Liver (tissue), 9 donors: ENCODE measurements around the gene PIGV. TPM values are rescaled to one million over a fixed set of nuclear protein-coding genes. Genes with fewer than 3 reads are reported as not detected.

Source experiments
- DNase-seq: peaks from one replicate; pipeline ENCODE4 v3.0.0-alpha.2; 2017; ENCODE audit warnings: low spot score
- H3K27ac ChIP-seq, 2 donors: one replicate each; pipeline ENCODE4 v1.7.0; 2013; ENCODE audit warnings: inconsistent platforms in 2 of 2, low read length in 2 of 2, control low read depth in 1 of 2, low read depth in 1 of 2, mild to moderate bottlenecking in 1 of 2
- H3K27me3 ChIP-seq, 4 donors: one replicate each; pipeline versions ENCODE4 v1.6.1 to v1.7.0; 2013; ENCODE audit warnings: low read length in 3 of 4, inconsistent platforms in 1 of 4, mild to moderate bottlenecking in 1 of 4, moderate library complexity in 1 of 4; ENCODE audit not compliant: control insufficient read depth in 4 of 4, insufficient read depth in 4 of 4
- H3K36me3 ChIP-seq, 4 donors: one replicate each; pipeline versions ENCODE4 v1.6.1 to v1.7.0; 2013; ENCODE audit warnings: low read length in 3 of 4, mild to moderate bottlenecking in 3 of 4, low read depth in 1 of 4, moderate library complexity in 1 of 4; ENCODE audit not compliant: control insufficient read depth in 4 of 4, insufficient read depth in 3 of 4
- H3K4me1 ChIP-seq, 4 donors: one replicate each; pipeline versions ENCODE4 v1.6.1 to v1.7.0; 2013; ENCODE audit warnings: low read length in 3 of 4, mild to moderate bottlenecking in 3 of 4, moderate library complexity in 1 of 4; ENCODE audit not compliant: control insufficient read depth in 4 of 4, insufficient read depth in 4 of 4
- H3K4me3 ChIP-seq, 3 donors: one replicate each; pipeline versions ENCODE4 v1.6.1 to v1.7.0; 2013; ENCODE audit warnings: low read length in 3 of 3, control low read depth in 1 of 3, low read depth in 1 of 3, mild to moderate bottlenecking in 1 of 3
- H3K9ac ChIP-seq, 2 donors: one replicate each; pipeline ENCODE4 v1.7.0; 2013; ENCODE audit warnings: low read length in 2 of 2, mild to moderate bottlenecking in 2 of 2, moderate library complexity in 2 of 2, control low read depth in 1 of 2, low read depth in 1 of 2
- H3K9me3 ChIP-seq, 4 donors: one replicate each; pipeline versions ENCODE4 v1.6.1 to v1.7.0; 2013; ENCODE audit warnings: low read length in 3 of 4; ENCODE audit not compliant: control insufficient read depth in 4 of 4
- ATF3 ChIP-seq: IDR thresholded peaks from 2 replicates; pipeline ENCODE4 v1.6.1; 2016; ENCODE audit warnings: antibody characterized with exemption
- EGR1 ChIP-seq, 2 donors: IDR thresholded peaks; 2 replicates each; pipeline ENCODE4 v1.6.1; 2016 to 2018; ENCODE audit warnings: antibody characterized with exemption in 2 of 2, low read depth in 2 of 2
- FOXA2 ChIP-seq: IDR thresholded peaks from 2 replicates; pipeline ENCODE4 v1.6.1; 2016; ENCODE audit warnings: antibody characterized with exemption
- GABPA ChIP-seq, 2 donors: IDR thresholded peaks in 1 of 2; conservative IDR thresholded peaks in 1 of 2; 2 replicates each; pipeline ENCODE4 v1.6.1; 2016; ENCODE audit warnings: antibody characterized with exemption in 2 of 2, mild to moderate bottlenecking in 1 of 2, moderate library complexity in 1 of 2
- HNF4A ChIP-seq, 2 donors: conservative IDR thresholded peaks; 2 replicates each; pipeline ENCODE4 v1.6.1; 2016; ENCODE audit warnings: antibody characterized with exemption in 2 of 2, mild to moderate bottlenecking in 2 of 2
- HNF4G ChIP-seq: IDR thresholded peaks from 2 replicates; pipeline ENCODE4 v1.6.1; 2016; ENCODE audit warnings: antibody characterized with exemption
- JUND ChIP-seq, 2 donors: IDR thresholded peaks; 2 replicates each; pipeline ENCODE4 v1.6.1; 2016; ENCODE audit warnings: antibody characterized with exemption in 2 of 2
- NR2F2 ChIP-seq: IDR thresholded peaks from 2 replicates; pipeline ENCODE4 v1.6.1; 2016; ENCODE audit warnings: antibody characterized with exemption
- RAD21 ChIP-seq, 2 donors: IDR thresholded peaks; 2 replicates each; pipeline ENCODE4 v1.6.1; 2016; ENCODE audit warnings: antibody characterized with exemption in 2 of 2, mild to moderate bottlenecking in 2 of 2
- RXRA ChIP-seq, 2 donors: IDR thresholded peaks; 2 replicates each; pipeline ENCODE4 v1.6.1; 2017 to 2018; ENCODE audit warnings: antibody characterized with exemption in 2 of 2, mild to moderate bottlenecking in 1 of 2
- SP1 ChIP-seq: IDR thresholded peaks from 2 replicates; pipeline ENCODE4 v1.6.1; 2018; ENCODE audit warnings: antibody characterized with exemption, mild to moderate bottlenecking
- TAF1 ChIP-seq: conservative IDR thresholded peaks from 2 replicates; pipeline ENCODE4 v1.6.1; 2016; ENCODE audit warnings: antibody characterized with exemption, mild to moderate bottlenecking
- YY1 ChIP-seq: IDR thresholded peaks from 2 replicates; pipeline ENCODE4 v1.6.1; 2016; ENCODE audit warnings: antibody characterized with exemption, mild to moderate bottlenecking
- WGBS: extraction: QIAGEN DNeasy Blood & Tissue Kit; methylation state at CpG from one replicate; pipeline ENCODE4 v1.1.7; 2013; 5-methylcytosine and 5-hydroxymethylcytosine counted together
- polyA plus RNA-seq, 2 donors: library from polyadenylated mRNA; stranded (reverse) in 1 of 2; unstranded in 1 of 2; fragments of 200-250 nt in 1 of 2; fragments of >200 nt in 1 of 2; fragmentation: Nextera tagmentation in 1 of 2; extraction: Ambion mirVana in 1 of 2; gene quantifications; one replicate each; pipeline versions ENCODE4 v1.2.1 to v1.2.3, GENCODE V29; 2013 to 2015
- total RNA-seq, 2 donors: library from RNA; depleted of rRNA; stranded (reverse); fragments of >200 nt; gene quantifications; one replicate each; pipeline ENCODE4 v1.2.3, GENCODE V29; 2014
- TF ChIP-seq, protein P1 (sequence below): IDR thresholded peaks from 2 replicates; pipeline ENCODE4 v1.6.1; 2016; ENCODE audit warnings: antibody characterized with exemption
- TF ChIP-seq, protein P2 (sequence below): IDR thresholded peaks from 2 replicates; pipeline ENCODE4 v1.6.1; 2016; ENCODE audit warnings: antibody characterized with exemption, mild to moderate bottlenecking
- TF ChIP-seq, protein P3 (sequence below): IDR thresholded peaks from 2 replicates; pipeline ENCODE4 v1.6.1; 2016; ENCODE audit warnings: antibody characterized with exemption
- TF ChIP-seq, protein P4 (sequence below): fragments of 150-350 bp; IDR thresholded peaks from 2 replicates; pipeline ENCODE4 v1.5.1; 2017; ENCODE audit warnings: improper control_type of control experiment, low read depth, low read length; ENCODE audit not compliant: missing input control
- donor health status: healthy.
- donor health status: healthy.
- donor health status: healthy.
- donor health status: healthy.
- donor health status: healthy.

Gene PIGV
- total and polyA plus RNA-seq, 4 donors, result 13.9 to 24.3 (median 14.8) TPM

DNA sequence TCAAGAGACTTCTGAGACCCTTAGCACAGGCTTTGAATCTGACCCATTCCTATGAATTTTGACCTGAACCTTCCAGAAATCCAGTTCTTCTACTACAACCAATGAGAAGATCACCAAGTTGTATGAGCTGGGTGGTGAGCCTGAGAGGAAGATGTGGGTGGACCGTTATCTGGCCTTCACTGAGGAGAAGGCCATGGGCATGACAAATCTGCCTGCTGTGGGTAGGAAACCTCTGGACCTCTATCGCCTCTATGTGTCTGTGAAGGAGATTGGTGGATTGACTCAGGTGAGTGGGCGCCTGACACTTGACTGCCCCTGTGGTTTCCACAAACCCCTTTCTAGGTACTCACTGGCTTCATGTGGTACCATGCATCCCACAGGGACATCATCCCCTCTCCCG is 20.0 kb upstream of the PIGV start:
- Histone ChIP-seq H3K9me3 (no peaks in the 10 kb centered on the region), H3K4me1 (peaks cover 0 to 9% (median 0%) of the 10 kb centered on the region in 4 donors), H3K4me3 (no peak overlapping the region), H3K9ac (no peak overlapping the region), H3K27ac (no peak overlapping the region), H3K27me3 (no peaks in the 10 kb centered on the region), H3K36me3 (peaks cover 20 to 67% (median 52%) of the 10 kb centered on the region in 4 donors)
- no peak for TF ChIP-seq JUND (IDR thresholded peaks at IDR 0.05)
- TF ChIP-seq RAD21 (IDR thresholded peaks at IDR 0.05), result no peak
- TF ChIP-seq EGR1 (IDR thresholded peaks at IDR 0.05; ENCODE audit: low read depth in 2 of 2), result no peak
- no peak for TF ChIP-seq HNF4G
- no peak for TF ChIP-seq NR2F2
- no peak for TF ChIP-seq TAF1
- no peak for TF ChIP-seq HNF4A (conservative IDR thresholded peaks at IDR 0.05)
- no peak for TF ChIP-seq FOXA2
- TF ChIP-seq ATF3, result no peak
- TF ChIP-seq, protein P1, sequence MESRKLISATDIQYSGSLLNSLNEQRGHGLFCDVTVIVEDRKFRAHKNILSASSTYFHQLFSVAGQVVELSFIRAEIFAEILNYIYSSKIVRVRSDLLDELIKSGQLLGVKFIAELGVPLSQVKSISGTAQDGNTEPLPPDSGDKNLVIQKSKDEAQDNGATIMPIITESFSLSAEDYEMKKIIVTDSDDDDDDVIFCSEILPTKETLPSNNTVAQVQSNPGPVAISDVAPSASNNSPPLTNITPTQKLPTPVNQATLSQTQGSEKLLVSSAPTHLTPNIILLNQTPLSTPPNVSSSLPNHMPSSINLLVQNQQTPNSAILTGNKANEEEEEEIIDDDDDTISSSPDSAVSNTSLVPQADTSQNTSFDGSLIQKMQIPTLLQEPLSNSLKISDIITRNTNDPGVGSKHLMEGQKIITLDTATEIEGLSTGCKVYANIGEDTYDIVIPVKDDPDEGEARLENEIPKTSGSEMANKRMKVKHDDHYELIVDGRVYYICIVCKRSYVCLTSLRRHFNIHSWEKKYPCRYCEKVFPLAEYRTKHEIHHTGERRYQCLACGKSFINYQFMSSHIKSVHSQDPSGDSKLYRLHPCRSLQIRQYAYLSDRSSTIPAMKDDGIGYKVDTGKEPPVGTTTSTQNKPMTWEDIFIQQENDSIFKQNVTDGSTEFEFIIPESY, result no peak
- TF ChIP-seq RXRA (IDR thresholded peaks at IDR 0.05), result no peak
- TF ChIP-seq, protein P2, sequence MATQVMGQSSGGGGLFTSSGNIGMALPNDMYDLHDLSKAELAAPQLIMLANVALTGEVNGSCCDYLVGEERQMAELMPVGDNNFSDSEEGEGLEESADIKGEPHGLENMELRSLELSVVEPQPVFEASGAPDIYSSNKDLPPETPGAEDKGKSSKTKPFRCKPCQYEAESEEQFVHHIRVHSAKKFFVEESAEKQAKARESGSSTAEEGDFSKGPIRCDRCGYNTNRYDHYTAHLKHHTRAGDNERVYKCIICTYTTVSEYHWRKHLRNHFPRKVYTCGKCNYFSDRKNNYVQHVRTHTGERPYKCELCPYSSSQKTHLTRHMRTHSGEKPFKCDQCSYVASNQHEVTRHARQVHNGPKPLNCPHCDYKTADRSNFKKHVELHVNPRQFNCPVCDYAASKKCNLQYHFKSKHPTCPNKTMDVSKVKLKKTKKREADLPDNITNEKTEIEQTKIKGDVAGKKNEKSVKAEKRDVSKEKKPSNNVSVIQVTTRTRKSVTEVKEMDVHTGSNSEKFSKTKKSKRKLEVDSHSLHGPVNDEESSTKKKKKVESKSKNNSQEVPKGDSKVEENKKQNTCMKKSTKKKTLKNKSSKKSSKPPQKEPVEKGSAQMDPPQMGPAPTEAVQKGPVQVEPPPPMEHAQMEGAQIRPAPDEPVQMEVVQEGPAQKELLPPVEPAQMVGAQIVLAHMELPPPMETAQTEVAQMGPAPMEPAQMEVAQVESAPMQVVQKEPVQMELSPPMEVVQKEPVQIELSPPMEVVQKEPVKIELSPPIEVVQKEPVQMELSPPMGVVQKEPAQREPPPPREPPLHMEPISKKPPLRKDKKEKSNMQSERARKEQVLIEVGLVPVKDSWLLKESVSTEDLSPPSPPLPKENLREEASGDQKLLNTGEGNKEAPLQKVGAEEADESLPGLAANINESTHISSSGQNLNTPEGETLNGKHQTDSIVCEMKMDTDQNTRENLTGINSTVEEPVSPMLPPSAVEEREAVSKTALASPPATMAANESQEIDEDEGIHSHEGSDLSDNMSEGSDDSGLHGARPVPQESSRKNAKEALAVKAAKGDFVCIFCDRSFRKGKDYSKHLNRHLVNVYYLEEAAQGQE, result no peak
- TF ChIP-seq YY1, result no peak
- TF ChIP-seq SP1, result no peak
- TF ChIP-seq, protein P3, sequence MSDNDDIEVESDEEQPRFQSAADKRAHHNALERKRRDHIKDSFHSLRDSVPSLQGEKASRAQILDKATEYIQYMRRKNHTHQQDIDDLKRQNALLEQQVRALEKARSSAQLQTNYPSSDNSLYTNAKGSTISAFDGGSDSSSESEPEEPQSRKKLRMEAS, result no peak
- TF ChIP-seq, protein P4, sequence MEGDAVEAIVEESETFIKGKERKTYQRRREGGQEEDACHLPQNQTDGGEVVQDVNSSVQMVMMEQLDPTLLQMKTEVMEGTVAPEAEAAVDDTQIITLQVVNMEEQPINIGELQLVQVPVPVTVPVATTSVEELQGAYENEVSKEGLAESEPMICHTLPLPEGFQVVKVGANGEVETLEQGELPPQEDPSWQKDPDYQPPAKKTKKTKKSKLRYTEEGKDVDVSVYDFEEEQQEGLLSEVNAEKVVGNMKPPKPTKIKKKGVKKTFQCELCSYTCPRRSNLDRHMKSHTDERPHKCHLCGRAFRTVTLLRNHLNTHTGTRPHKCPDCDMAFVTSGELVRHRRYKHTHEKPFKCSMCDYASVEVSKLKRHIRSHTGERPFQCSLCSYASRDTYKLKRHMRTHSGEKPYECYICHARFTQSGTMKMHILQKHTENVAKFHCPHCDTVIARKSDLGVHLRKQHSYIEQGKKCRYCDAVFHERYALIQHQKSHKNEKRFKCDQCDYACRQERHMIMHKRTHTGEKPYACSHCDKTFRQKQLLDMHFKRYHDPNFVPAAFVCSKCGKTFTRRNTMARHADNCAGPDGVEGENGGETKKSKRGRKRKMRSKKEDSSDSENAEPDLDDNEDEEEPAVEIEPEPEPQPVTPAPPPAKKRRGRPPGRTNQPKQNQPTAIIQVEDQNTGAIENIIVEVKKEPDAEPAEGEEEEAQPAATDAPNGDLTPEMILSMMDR, result no peak
- TF ChIP-seq GABPA (IDR thresholded peaks at IDR 0.05 in 1 of 2, conservative IDR thresholded peaks at IDR 0.05 in 1 of 2), result no peak
- 94% methylated on average over 4 of the region's 4 CpGs for WGBS
- no peak for DNase-seq
